ENCODE results near the gene CA4. TPM values are rescaled to one million over a fixed set of nuclear protein-coding genes. Genes with fewer than 3 reads are reported as not detected.

The CA4 gene
- total and polyA plus RNA-seq, 10 donors, result 1.7 to 19.3 (median 8.1) TPM

- Histone ChIP-seq H3K27ac (no peak overlapping the region), H3K9me3 (no peaks in the 10 kb centered on the region), H3K36me3 (peaks cover 0 to 4% (median 0%) of the 10 kb centered on the region in 6 donors), H3K4me1 (peaks cover 17 to 74% (median 64%) of the 10 kb centered on the region in 6 donors), H3K4me3 (no peak overlapping the region), H3K27me3 (replicated peaks in 1 of 7) (peaks cover 5 to 58% (median 43%) of the 10 kb centered on the region in 7 donors)
- WGBS, 5 donors, result 17 to 64% (median 57%) methylated on average over 1 of the region's 1 CpG
- no peak for DNase-seq
- intact Hi-C loops (cut with DNase I; ENCODE audit: low total_unique reads), result no loop called here
- TF ChIP-seq POLR2A (IDR thresholded peaks at IDR 0.05), result no peak
- TF ChIP-seq CTCF (IDR thresholded peaks at IDR 0.05 in 8 of 11, conservative IDR thresholded peaks at IDR 0.05 in 3 of 11), result no peak
- no peak for TF ChIP-seq POLR2AphosphoS5 (IDR thresholded peaks at IDR 0.05)
These were observed 12.0 kb upstream of the CA4 start for GRCh38 chr17:60137731-60138130.

- no peak for TF ChIP-seq POLR2AphosphoS5 (IDR thresholded peaks at IDR 0.05)
- TF ChIP-seq POLR2A (IDR thresholded peaks at IDR 0.05), result no peak
- no peak for TF ChIP-seq CTCF (IDR thresholded peaks at IDR 0.05 in 8 of 11, conservative IDR thresholded peaks at IDR 0.05 in 3 of 11)
- H3K36me3 ChIP-seq, result no peaks in the 10 kb centered on the region
- peak overlapping the region in 2 of 8 donors; percentile 22 to 54 for H3K4me3 ChIP-seq
- peaks cover 16 to 78% (median 63%) of the 10 kb centered on the region in 6 donors for H3K4me1 ChIP-seq
- peaks cover 5 to 65% (median 43%) of the 10 kb centered on the region in 7 donors for H3K27me3 ChIP-seq (replicated peaks in 1 of 7)
- intact Hi-C loops (cut with DNase I; ENCODE audit: low total_unique reads), result no loop called here
- H3K27ac ChIP-seq, result no peak overlapping the region
- no peaks in the 10 kb centered on the region for H3K9me3 ChIP-seq
- no peak for DNase-seq
- 14 to 24% (median 19%) methylated on average over 33 to 48 of the region's 48 CpGs for WGBS, 5 donors
These were observed 10.9 kb upstream of the CA4 start for GRCh38 chr17:60138769-60139437.

GRCh38 chr17:60139438-60140285 is 10.1 kb upstream of the CA4 start:
- Histone ChIP-seq H3K36me3 (no peaks in the 10 kb centered on the region), H3K9me3 (no peaks in the 10 kb centered on the region), H3K4me1 (peaks cover 13 to 78% (median 56%) of the 10 kb centered on the region in 6 donors), H3K27ac (no peak overlapping the region), H3K4me3 (peak overlapping the region in 4 of 8 donors; percentile 7 to 54 (median 16)), H3K27me3 (replicated peaks in 1 of 7) (peaks cover 5 to 71% (median 43%) of the 10 kb centered on the region in 7 donors)
- WGBS, 5 donors, result 7 to 11% (median 7%) methylated on average over 44 to 66 of the region's 66 CpGs
- DNase-seq, result peak; percentile 90
- intact Hi-C loops (cut with DNase I; ENCODE audit: low total_unique reads), result loop anchor here (10.0 kb wide), 1 partner anchor 295 kb away; no protein-coding TSS in a partner anchor
- TF ChIP-seq POLR2A (IDR thresholded peaks at IDR 0.05) (no peak), CTCF (IDR thresholded peaks at IDR 0.05 in 8 of 11, conservative IDR thresholded peaks at IDR 0.05 in 3 of 11) (peak in 8 of 11 experiments; percentile 22 to 57 (median 42)), POLR2AphosphoS5 (IDR thresholded peaks at IDR 0.05) (peak; percentile 35 to 74 (median 41))

Data from spleen (tissue), 11 donors.